Hepatocyte (in vitro differentiated cells): ENCODE data around the gene LIPM.

Source experiments
- CTCF ChIP-seq: fragments of 200-600 bp; sonication (generic); IDR thresholded peaks from 2 replicates; pipeline ENCODE4 v1.5.1; 2016; ENCODE audit warnings: antibody characterized with exemption, mild to moderate bottlenecking; ENCODE audit not compliant: poor library complexity
- EZH2phosphoT487 ChIP-seq: fragments of 200-600 bp; sonication (generic); IDR thresholded peaks from one replicate; pipeline ENCODE4 v1.6.1; 2018; ENCODE audit warnings: antibody characterized with exemption, mild to moderate bottlenecking, low read depth, moderate library complexity; ENCODE audit not compliant: unreplicated experiment, severe bottlenecking

GRCh38 chr10:88870089-88870488, 67.6 kb downstream of the LIPM start:
- TF ChIP-seq CTCF (no peak), EZH2phosphoT487 (no peak)
